ENCODE measurements around the gene TMEM11.

DNA sequence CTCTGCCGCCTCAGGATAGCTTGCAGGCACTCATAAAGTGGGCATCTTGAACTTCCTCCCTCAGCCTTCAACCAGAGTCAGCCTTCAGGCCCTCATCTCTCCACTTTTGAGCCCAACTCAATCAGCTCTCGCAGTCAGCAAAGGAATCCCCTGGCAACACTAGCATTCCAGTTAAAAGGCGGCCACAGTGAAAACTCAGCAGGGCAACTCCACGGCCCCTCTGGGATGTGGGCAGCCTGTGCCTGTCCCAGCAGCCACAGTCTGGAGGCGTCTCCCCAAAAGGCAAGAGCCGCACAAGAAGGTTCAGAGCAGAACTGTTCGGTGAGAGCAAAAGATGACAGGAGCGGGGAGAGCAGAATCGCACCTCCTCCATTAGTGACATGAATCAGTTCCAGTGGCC lies 9.0 kb downstream of the TMEM11 start:
- TF ChIP-seq GATA2 (IDR thresholded peaks at IDR 0.05; ENCODE audit: low read depth, low read length), result no peak
- no peak for TF ChIP-seq GATA3 (IDR thresholded peaks at IDR 0.05; ENCODE audit: low read depth, low read length)

Measured in SH-SY5Y (cell line).